K562 (cell line): ENCODE results near the gene OVOL1. TPM values are rescaled to one million over a fixed set of nuclear protein-coding genes. Genes with fewer than 3 reads are reported as not detected.

Experiments
- CTBP1 ChIP-seq: fragments of 450-650 bp; IDR thresholded peaks from 2 replicates; pipeline ENCODE4 v1.6.1; 2016; ENCODE audit warnings: borderline replicate concordance
- DMBX1 ChIP-seq: fragments of 250-450 bp; sonication (Bioruptor Pico); IDR thresholded peaks from 2 replicates; pipeline ENCODE4 v1.8.0; 2022; ENCODE audit warnings: inconsistent platforms, mild to moderate bottlenecking, moderate library complexity, borderline replicate concordance
- HDAC6 ChIP-seq: IDR thresholded peaks from 2 replicates; pipeline ENCODE4 v1.6.1; 2012; ENCODE audit warnings: low read depth, mild to moderate bottlenecking, control low read depth, inconsistent platforms, low read length, moderate library complexity
- JUND ChIP-seq, 2 experiments: IDR thresholded peaks; 2 replicates in 1 of 2; 3 replicates in 1 of 2; pipeline ENCODE4 v1.6.1; 2011; ENCODE audit warnings: borderline replicate concordance in 2 of 2, low read depth in 2 of 2, low read length in 2 of 2, improper control_type of control experiment in 1 of 2, missing biosample characterization in 1 of 2, missing genetic modification characterization in 1 of 2, missing genetic modification reagents in 1 of 2
- L3MBTL2 ChIP-seq: fragments of 450-650 bp; IDR thresholded peaks from 2 replicates; pipeline ENCODE4 v1.6.1; 2016; ENCODE audit warnings: mild to moderate bottlenecking, moderate library complexity
- PTTG1 ChIP-seq: fragments of 450-650 bp; IDR thresholded peaks from 2 replicates; pipeline ENCODE4 v1.6.1; 2016; ENCODE audit warnings: low read depth, mild to moderate bottlenecking, missing genetic modification characterization, missing compliant biosample characterization
- RCOR1 ChIP-seq, 2 experiments: IDR thresholded peaks; 2 replicates each; pipeline ENCODE4 v1.6.1; 2012; ENCODE audit warnings: low read depth in 2 of 2, low read length in 2 of 2, borderline replicate concordance in 1 of 2, improper control_type of control experiment in 1 of 2
- SREBF1 ChIP-seq: fragments of 150-350 bp; IDR thresholded peaks from 2 replicates; pipeline ENCODE4 v1.6.1; 2014; ENCODE audit warnings: antibody characterized with exemption, low read depth, low read length, borderline replicate concordance
- ZNF324 ChIP-seq: fragments of 250-450 bp; sonication (Bioruptor Pico); IDR thresholded peaks from 2 replicates; pipeline ENCODE4 v1.4.0; 2020; ENCODE audit warnings: mild to moderate bottlenecking
- polyA plus RNA-seq, 8 experiments: library from polyadenylated mRNA; depleted of rRNA in 4 of 8; stranded (reverse) in 5 of 8; unstranded in 3 of 8; fragments of >200 nt; fragmentation: Nextera tagmentation in 2 of 8; fragmentation: Illumina TruSeq in 1 of 8; extraction: Ambion mirVana in 2 of 8; extraction: Trizol in 1 of 8; gene quantifications; 2 replicates each; pipeline versions ENCODE4 v1.2.1 to v1.2.3, GENCODE V29; 2011 to 2014; ENCODE audit warnings: inconsistent platforms in 1 of 8, missing spikeins in 1 of 8
- total RNA-seq, 7 experiments: library from RNA; depleted of rRNA in 6 of 7; stranded (reverse); fragments of >200 nt in 6 of 7; fragmentation: Illumina TruSeq in 2 of 7; extraction: Trizol in 2 of 7; gene quantifications; 2 replicates each; pipeline versions ENCODE4 v1.2.1 to v1.2.3, GENCODE V29; 2011 to 2021; ENCODE audit warnings: low replicate concordance in 1 of 7
- TF ChIP-seq, protein P1 (sequence below): fragments of 450-650 bp; IDR thresholded peaks from 2 replicates; pipeline ENCODE4 v1.6.1; 2016; ENCODE audit warnings: mild to moderate bottlenecking, moderate library complexity
- TF ChIP-seq, protein P2 (sequence below): fragments of 250-450 bp; sonication (Bioruptor Pico); IDR thresholded peaks from 2 replicates; pipeline ENCODE4 v1.5.0; 2022; ENCODE audit warnings: mild to moderate bottlenecking
- TF ChIP-seq, protein P3 (sequence below): fragments of 450-650 bp; IDR thresholded peaks from 2 replicates; pipeline ENCODE4 v1.6.1; 2016; ENCODE audit warnings: borderline replicate concordance

The OVOL1 gene
- total and polyA plus RNA-seq, 9 of the 15 experiments (the other 6 are each of a cell fraction or from before 2014, with no cell fraction given): 0.09 TPM; not detected in 8

DNA sequence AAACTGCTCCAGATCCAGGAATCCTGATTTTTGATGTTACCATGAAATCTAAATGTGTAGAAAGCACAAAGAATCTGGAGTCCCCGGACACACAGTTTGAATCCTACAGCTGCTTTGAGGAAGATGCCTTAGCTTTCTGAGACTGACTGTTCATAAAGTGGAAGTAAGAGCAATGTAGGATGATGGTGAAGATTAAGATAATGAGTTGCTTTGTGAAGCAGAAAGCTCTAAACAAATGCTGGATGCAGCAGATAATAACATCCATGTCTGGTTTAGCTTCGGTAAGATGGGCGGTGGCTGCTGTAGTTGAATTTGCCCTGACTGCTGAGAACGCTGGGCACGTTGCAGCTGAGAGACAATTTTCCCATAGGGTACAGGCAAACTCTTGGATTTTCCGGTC is 20.1 kb downstream of the OVOL1 start (continued):
- TF ChIP-seq, protein P1, sequence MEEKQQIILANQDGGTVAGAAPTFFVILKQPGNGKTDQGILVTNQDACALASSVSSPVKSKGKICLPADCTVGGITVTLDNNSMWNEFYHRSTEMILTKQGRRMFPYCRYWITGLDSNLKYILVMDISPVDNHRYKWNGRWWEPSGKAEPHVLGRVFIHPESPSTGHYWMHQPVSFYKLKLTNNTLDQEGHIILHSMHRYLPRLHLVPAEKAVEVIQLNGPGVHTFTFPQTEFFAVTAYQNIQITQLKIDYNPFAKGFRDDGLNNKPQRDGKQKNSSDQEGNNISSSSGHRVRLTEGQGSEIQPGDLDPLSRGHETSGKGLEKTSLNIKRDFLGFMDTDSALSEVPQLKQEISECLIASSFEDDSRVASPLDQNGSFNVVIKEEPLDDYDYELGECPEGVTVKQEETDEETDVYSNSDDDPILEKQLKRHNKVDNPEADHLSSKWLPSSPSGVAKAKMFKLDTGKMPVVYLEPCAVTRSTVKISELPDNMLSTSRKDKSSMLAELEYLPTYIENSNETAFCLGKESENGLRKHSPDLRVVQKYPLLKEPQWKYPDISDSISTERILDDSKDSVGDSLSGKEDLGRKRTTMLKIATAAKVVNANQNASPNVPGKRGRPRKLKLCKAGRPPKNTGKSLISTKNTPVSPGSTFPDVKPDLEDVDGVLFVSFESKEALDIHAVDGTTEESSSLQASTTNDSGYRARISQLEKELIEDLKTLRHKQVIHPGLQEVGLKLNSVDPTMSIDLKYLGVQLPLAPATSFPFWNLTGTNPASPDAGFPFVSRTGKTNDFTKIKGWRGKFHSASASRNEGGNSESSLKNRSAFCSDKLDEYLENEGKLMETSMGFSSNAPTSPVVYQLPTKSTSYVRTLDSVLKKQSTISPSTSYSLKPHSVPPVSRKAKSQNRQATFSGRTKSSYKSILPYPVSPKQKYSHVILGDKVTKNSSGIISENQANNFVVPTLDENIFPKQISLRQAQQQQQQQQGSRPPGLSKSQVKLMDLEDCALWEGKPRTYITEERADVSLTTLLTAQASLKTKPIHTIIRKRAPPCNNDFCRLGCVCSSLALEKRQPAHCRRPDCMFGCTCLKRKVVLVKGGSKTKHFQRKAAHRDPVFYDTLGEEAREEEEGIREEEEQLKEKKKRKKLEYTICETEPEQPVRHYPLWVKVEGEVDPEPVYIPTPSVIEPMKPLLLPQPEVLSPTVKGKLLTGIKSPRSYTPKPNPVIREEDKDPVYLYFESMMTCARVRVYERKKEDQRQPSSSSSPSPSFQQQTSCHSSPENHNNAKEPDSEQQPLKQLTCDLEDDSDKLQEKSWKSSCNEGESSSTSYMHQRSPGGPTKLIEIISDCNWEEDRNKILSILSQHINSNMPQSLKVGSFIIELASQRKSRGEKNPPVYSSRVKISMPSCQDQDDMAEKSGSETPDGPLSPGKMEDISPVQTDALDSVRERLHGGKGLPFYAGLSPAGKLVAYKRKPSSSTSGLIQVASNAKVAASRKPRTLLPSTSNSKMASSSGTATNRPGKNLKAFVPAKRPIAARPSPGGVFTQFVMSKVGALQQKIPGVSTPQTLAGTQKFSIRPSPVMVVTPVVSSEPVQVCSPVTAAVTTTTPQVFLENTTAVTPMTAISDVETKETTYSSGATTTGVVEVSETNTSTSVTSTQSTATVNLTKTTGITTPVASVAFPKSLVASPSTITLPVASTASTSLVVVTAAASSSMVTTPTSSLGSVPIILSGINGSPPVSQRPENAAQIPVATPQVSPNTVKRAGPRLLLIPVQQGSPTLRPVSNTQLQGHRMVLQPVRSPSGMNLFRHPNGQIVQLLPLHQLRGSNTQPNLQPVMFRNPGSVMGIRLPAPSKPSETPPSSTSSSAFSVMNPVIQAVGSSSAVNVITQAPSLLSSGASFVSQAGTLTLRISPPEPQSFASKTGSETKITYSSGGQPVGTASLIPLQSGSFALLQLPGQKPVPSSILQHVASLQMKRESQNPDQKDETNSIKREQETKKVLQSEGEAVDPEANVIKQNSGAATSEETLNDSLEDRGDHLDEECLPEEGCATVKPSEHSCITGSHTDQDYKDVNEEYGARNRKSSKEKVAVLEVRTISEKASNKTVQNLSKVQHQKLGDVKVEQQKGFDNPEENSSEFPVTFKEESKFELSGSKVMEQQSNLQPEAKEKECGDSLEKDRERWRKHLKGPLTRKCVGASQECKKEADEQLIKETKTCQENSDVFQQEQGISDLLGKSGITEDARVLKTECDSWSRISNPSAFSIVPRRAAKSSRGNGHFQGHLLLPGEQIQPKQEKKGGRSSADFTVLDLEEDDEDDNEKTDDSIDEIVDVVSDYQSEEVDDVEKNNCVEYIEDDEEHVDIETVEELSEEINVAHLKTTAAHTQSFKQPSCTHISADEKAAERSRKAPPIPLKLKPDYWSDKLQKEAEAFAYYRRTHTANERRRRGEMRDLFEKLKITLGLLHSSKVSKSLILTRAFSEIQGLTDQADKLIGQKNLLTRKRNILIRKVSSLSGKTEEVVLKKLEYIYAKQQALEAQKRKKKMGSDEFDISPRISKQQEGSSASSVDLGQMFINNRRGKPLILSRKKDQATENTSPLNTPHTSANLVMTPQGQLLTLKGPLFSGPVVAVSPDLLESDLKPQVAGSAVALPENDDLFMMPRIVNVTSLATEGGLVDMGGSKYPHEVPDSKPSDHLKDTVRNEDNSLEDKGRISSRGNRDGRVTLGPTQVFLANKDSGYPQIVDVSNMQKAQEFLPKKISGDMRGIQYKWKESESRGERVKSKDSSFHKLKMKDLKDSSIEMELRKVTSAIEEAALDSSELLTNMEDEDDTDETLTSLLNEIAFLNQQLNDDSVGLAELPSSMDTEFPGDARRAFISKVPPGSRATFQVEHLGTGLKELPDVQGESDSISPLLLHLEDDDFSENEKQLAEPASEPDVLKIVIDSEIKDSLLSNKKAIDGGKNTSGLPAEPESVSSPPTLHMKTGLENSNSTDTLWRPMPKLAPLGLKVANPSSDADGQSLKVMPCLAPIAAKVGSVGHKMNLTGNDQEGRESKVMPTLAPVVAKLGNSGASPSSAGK: no peak
- TF ChIP-seq, protein P2, sequence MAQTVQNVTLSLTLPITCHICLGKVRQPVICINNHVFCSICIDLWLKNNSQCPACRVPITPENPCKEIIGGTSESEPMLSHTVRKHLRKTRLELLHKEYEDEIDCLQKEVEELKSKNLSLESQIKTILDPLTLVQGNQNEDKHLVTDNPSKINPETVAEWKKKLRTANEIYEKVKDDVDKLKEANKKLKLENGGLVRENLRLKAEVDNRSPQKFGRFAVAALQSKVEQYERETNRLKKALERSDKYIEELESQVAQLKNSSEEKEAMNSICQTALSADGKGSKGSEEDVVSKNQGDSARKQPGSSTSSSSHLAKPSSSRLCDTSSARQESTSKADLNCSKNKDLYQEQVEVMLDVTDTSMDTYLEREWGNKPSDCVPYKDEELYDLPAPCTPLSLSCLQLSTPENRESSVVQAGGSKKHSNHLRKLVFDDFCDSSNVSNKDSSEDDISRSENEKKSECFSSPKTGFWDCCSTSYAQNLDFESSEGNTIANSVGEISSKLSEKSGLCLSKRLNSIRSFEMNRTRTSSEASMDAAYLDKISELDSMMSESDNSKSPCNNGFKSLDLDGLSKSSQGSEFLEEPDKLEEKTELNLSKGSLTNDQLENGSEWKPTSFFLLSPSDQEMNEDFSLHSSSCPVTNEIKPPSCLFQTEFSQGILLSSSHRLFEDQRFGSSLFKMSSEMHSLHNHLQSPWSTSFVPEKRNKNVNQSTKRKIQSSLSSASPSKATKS (CRISPR knock-in tag): no peak
- no peak for TF ChIP-seq ZNF324 (CRISPR knock-in tag)
- TF ChIP-seq HDAC6: no peak
- 0 out of 2 replicates have a peak, but pooled peaks have one; percentile 9 for TF ChIP-seq JUND (IDR thresholded peaks at IDR 0.05; ENCODE audit: borderline replicate concordance, low read depth, low read length)
- TF ChIP-seq JUND (tag; IDR thresholded peaks at IDR 0.05; ENCODE audit: borderline replicate concordance, low read depth, low read length): no peak
- no peak for TF ChIP-seq PTTG1 (tag)
- TF ChIP-seq, protein P3, sequence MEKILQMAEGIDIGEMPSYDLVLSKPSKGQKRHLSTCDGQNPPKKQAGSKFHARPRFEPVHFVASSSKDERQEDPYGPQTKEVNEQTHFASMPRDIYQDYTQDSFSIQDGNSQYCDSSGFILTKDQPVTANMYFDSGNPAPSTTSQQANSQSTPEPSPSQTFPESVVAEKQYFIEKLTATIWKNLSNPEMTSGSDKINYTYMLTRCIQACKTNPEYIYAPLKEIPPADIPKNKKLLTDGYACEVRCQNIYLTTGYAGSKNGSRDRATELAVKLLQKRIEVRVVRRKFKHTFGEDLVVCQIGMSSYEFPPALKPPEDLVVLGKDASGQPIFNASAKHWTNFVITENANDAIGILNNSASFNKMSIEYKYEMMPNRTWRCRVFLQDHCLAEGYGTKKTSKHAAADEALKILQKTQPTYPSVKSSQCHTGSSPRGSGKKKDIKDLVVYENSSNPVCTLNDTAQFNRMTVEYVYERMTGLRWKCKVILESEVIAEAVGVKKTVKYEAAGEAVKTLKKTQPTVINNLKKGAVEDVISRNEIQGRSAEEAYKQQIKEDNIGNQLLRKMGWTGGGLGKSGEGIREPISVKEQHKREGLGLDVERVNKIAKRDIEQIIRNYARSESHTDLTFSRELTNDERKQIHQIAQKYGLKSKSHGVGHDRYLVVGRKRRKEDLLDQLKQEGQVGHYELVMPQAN: no peak
- TF ChIP-seq SREBF1: no peak
- TF ChIP-seq RCOR1 (IDR thresholded peaks at IDR 0.05; ENCODE audit: borderline replicate concordance in 1 of 2, low read depth in 2 of 2, low read length in 2 of 2): peak in 1 of 2 experiments; percentile 68; a peak in 2 of 4 replicates
- no peak for TF ChIP-seq DMBX1 (CRISPR knock-in tag)
- no peak for TF ChIP-seq L3MBTL2
- TF ChIP-seq CTBP1: peak; percentile 91
